Measurements from ENCODE around the gene TUBA4B.

Gene TUBA4B

DNA sequence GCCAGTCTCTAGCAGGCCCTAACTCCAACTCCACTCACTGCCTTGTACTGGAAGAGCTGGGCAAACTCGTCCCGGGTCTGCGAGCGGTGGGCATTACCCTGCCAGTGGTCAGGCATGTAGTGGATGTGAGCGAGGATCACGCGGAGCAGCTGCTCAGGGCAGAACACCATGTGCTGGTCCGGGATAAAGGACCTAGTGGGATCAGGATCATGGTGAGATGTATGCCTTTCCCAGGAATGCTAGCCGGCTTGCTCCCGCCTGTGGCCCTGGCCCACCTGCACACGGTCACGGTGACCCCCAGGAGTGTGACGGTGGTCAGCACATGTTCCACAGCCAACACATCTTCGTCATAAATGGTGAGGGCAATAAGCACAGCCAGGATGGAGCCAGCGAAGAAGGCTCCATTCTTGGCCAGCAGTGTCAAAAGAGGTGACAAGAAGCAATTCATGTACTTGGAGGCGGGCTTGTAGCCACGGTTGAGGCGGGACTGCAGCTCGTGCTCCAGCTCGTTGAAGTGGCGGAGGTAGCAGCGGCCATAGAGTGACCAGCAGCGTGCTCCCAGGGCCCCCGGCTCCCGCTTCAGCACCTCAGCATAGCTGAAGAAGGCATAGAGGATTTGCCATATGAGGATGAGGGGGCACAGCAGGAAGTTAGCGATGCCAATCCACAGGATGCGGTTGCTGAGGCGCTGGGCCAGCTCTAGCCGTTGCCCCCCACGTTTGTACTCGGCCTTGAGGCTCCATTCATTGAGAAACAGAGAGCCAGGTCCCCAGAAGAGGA lies 29.0 kb upstream of the TUBA4B start:
- TF ChIP-seq, protein P1, sequence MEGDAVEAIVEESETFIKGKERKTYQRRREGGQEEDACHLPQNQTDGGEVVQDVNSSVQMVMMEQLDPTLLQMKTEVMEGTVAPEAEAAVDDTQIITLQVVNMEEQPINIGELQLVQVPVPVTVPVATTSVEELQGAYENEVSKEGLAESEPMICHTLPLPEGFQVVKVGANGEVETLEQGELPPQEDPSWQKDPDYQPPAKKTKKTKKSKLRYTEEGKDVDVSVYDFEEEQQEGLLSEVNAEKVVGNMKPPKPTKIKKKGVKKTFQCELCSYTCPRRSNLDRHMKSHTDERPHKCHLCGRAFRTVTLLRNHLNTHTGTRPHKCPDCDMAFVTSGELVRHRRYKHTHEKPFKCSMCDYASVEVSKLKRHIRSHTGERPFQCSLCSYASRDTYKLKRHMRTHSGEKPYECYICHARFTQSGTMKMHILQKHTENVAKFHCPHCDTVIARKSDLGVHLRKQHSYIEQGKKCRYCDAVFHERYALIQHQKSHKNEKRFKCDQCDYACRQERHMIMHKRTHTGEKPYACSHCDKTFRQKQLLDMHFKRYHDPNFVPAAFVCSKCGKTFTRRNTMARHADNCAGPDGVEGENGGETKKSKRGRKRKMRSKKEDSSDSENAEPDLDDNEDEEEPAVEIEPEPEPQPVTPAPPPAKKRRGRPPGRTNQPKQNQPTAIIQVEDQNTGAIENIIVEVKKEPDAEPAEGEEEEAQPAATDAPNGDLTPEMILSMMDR (IDR thresholded peaks at IDR 0.05; ENCODE audit: control extremely low read depth, extremely low read depth, low read depth, missing control alignments): no peak
- DNase-seq (ENCODE audit: extremely low spot score): no peak
- ChIA-PET POLR2A (no interaction called here), CTCF (interaction anchor here (1.2 to 1.4 kb wide), 2 partner anchors 52 to 71 kb away, joined by 3 read pairs; no protein-coding TSS in a partner anchor)

DNA sequence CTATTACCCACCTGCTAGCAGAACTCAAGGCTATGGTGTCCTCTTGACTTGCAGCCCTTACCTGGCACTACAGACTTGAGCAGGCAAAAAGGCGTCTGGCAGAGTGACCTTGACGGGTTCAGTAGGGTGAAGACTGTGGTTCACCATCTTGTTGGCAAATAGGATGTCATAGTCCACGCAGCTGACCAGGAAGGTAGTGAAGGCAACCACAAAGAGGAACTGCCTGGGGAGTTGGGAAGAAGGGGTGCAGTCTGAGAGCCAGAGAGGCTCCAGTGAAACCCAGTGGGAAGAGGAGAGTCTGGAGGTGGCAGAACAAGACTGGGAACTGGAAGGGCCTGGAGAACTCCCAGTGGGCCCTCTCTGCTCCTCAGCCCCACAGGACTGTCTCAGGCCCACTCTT lies 27.7 kb upstream of the TUBA4B start:
- DNase-seq (ENCODE audit: extremely low spot score): no peak
- TF ChIP-seq, protein P1 (IDR thresholded peaks at IDR 0.05; ENCODE audit: control extremely low read depth, extremely low read depth, low read depth, missing control alignments): no peak
- ChIA-PET CTCF (no interaction called here), POLR2A (no interaction called here)

DNA sequence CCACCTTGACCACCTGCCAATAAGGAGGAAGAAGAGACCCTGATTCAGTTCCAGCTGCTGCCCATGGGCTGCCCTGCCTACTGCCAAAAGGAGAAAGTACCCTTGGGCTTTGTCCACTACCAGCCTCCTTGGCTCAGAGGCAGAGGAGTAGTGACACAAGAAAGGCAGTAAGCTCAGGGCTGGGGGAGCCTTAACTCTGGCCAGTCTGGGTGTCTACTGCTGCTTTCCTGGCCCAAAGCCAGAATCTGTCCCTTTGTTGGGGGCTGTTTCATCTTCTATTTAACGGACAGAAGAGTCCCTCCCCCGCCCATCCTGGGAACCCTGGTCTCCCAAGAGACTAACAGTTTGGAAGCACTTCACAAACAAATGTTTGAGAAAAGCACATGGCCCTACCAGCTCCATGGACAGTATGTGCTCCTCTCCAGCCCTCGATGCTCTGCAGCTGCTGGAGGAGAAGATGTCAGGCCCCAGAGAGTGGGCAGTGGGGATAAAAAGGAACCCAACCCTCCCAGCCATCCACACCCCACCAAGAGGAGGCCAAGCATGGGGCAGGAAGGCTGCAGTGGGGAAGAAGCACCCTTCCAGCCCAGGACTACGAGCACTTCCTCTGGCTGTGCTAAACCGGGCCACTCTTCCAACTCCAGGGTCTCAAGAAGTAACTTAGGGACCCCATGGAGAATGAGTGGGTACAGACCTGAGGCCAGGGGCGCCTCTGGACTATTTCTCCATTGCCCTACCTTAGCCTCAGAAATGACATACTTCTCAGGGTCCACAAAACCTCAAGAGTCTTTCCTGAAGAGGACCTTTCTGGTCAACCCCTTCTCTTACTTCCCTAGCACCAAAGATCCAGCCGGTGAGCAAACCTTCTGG lies 24.8 kb upstream of the TUBA4B start:
- no peak for DNase-seq (ENCODE audit: extremely low spot score)
- POLR2A ChIA-PET: interaction anchor here (1.0 to 1.3 kb wide), 2 partner anchors 21 to 59 kb away, joined by 3 to 5 read pairs; no protein-coding TSS in a partner anchor

DNA sequence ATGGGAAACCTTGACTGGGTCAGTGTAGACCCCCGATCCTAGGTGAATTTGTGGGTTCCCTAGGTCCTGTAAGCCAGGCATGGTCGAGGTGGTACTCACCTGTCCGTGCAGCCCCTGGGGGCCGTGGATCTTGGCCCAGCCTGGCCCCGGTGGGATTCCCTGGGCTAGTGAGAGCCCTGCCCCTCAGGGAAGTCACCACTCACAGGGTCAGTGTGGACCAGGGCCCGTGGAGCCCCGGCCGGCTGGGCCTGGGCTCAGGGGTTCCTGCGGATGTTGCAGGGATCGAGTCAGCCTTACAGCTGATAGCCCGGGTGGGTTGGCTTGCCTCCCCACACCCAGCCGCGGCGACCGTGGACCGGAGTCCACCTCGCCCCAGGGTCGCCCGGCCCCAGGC lies 24.1 kb upstream of the TUBA4B start:
- POLR2A ChIA-PET: interaction anchor here (1.3 kb wide), 1 partner anchor 20 kb away, joined by 5 read pairs; no protein-coding TSS in a partner anchor
- TF ChIP-seq, protein P1 (IDR thresholded peaks at IDR 0.05; ENCODE audit: control extremely low read depth, extremely low read depth, low read depth, missing control alignments): no peak
- DNase-seq (ENCODE audit: extremely low spot score): no peak
- CTCF ChIA-PET: interaction anchor here (1.2 to 3.3 kb wide), 4 partner anchors 17 to 67 kb away, joined by 3 to 15 read pairs (median 4); partner anchors contain the start of gene STK16

More for the DNA sequence above, 24.8 kb upstream of the TUBA4B start:
- TF ChIP-seq, protein P1 (IDR thresholded peaks at IDR 0.05; ENCODE audit: control extremely low read depth, extremely low read depth, low read depth, missing control alignments): no peak
- CTCF ChIA-PET: interaction anchor here (1.2 to 3.3 kb wide), 3 partner anchors 17 to 67 kb away, joined by 3 to 15 read pairs (median 6); partner anchors contain the start of genes GLB1L and STK16

DNA sequence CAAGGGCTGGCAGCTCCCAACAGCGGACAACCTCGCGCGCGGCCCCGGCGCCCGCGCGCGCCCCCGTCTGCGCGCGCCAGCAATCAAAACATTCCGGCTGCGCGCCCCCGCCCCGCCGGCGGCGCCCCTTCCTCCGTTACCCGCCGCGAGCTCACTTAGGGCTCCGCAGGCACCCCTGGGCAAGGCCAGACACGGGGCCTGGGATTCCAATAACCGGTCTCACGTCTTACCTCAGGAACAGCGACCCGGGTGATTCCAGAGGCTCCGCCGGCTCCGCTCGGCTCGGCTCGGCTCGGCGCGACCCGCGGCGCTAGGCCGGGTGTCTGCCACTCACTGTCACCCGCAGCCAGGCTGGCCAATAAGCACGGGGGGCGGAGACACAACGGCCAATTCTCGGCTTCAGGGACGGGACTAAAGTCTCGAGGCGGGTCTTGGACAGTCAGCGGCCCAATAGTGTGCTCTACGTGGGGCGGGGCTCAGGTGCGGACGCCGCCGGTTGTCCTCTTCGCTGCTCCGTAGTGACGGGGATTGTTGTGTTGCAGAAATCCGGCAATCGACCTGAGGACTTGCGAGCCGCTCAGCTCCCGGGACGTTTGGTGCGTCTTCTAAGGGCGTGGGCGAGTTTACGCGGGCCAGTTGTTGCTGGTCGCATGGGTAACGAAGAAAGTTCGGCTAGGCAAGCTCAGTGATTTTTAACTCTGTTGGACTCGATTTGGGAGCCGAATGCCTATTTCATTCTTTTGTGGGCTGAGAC lies 23.6 kb upstream of the TUBA4B start, which contains the start of the genes ANKZF1 and ATG9A:
Gene ANKZF1 (plus strand): TSS at position 502 of the 754 bp plus-strand sequence. CDS start 452 bp downstream, outside the sequence.
Gene ATG9A (minus strand): TSS at position 332 of the 754 bp plus-strand sequence. CDS start 1,612 bp downstream, outside the sequence.
- CTCF ChIA-PET: interaction anchor here (0.9 to 3.3 kb wide), 12 partner anchors 9 to 66 kb away, joined by 3 to 15 read pairs (median 4); partner anchors contain the start of genes STK16, TUBA4A and TUBA4B
- POLR2A ChIA-PET: interaction anchor here (0.6 to 1.6 kb wide), 3 partner anchors 12 to 23 kb away, joined by 3 to 5 read pairs (median 4); partner anchors contain the start of gene ZFAND2B
- TF ChIP-seq, protein P1 (IDR thresholded peaks at IDR 0.05; ENCODE audit: control extremely low read depth, extremely low read depth, low read depth, missing control alignments): no peak
- peak; percentile 99 for DNase-seq (ENCODE audit: extremely low spot score)
